ENCODE measurements around the gene BCAR1.

- TF ChIP-seq POLR2A (IDR thresholded peaks at IDR 0.05) (no peak), CTCF (IDR thresholded peaks at IDR 0.05) (no peak), EP300 (IDR thresholded peaks at IDR 0.05; ENCODE audit: low read depth) (no peak), POLR2AphosphoS5 (IDR thresholded peaks at IDR 0.05) (no peak)
Observed at GRCh38 chr16:75204410-75204758, 47.0 kb downstream of the BCAR1 start.

Measured in transverse colon (tissue), 4 donors.